ENCODE measurements around the gene COG8.

Gene COG8

GRCh38 chr16:69344171-69344570 lies 4.8 kb upstream of the COG8 start:
- DNase-seq = no peak

- DNase-seq = no peak
Observed at GRCh38 chr16:69340095-69340644, 806 bp upstream of the COG8 start.

- no peak for DNase-seq
Observed at GRCh38 chr16:69338557-69339288, 641 bp downstream of the COG8 start.

GRCh38 chr16:69334696-69335095 lies 4.7 kb downstream of the COG8 start:
- DNase-seq = no peak

GRCh38 chr16:69330286-69331109 lies 8.9 kb downstream of the COG8 start, which contains the start of gene PDF:
Gene PDF, minus strand, starts transcription at chr16:69330588. Its CDS starts 18 bp downstream, at chr16:69330570.
- DNase-seq = peak; percentile 88

- DNase-seq = peak; percentile 58
Observed at GRCh38 chr16:69329369-69330285, 9.7 kb downstream of the COG8 start.

- DNase-seq = no peak
Observed at GRCh38 chr16:69328854-69329316, 10.5 kb downstream of the COG8 start.

GRCh38 chr16:69327585-69328310 lies 11.6 kb downstream of the COG8 start:
- no peak for DNase-seq

GRCh38 chr16:69326172-69326873 lies 13.0 kb downstream of the COG8 start:
- no peak for DNase-seq

GRCh38 chr16:69325784-69326171 lies 13.6 kb downstream of the COG8 start:
- no peak for DNase-seq

- no peak for DNase-seq
Observed at GRCh38 chr16:69324585-69325253, 14.6 kb downstream of the COG8 start.

GRCh38 chr16:69324013-69324531 lies 15.3 kb downstream of the COG8 start:
- DNase-seq = no peak

- no peak for DNase-seq
Observed at GRCh38 chr16:69323415-69323814, 15.9 kb downstream of the COG8 start.

GRCh38 chr16:69322343-69322742 lies 17.0 kb downstream of the COG8 start:
- no peak for DNase-seq

GRCh38 chr16:69321080-69321479 lies 18.3 kb downstream of the COG8 start:
- DNase-seq = no peak

- DNase-seq = no peak
Observed at GRCh38 chr16:69320740-69321073, 18.7 kb downstream of the COG8 start.

GRCh38 chr16:69319826-69320739 lies 19.3 kb downstream of the COG8 start:
- DNase-seq = no peak

- DNase-seq = no peak
Observed at GRCh38 chr16:69319381-69319780, 20.0 kb downstream of the COG8 start.

GRCh38 chr16:69318911-69319289 lies 20.5 kb downstream of the COG8 start:
- DNase-seq = no peak

All from CD4-positive, alpha-beta T cell treated with Interleukin-17A for 4 hours (primary cell).